Activated naive CD4-positive, alpha-beta T cell treated with anti-CD3 and anti-CD28 coated beads, Interleukin-2, amount 10 ng/mL, durations not matched to agents 7 days and 5 days (primary cell): ENCODE measurements around the gene NLGN4X.

Source experiments
- CTCF ChIA-PET: fragments of 350-600 bp; sonication (Branson Sonifier 250); formaldehyde crosslinking; loops from one replicate; lab custom pipeline; 2021; ENCODE audit warnings: antibody characterized with exemption; lab: Charles Lee
- DNase-seq: peaks from one replicate; pipeline ENCODE4 v3.0.0-alpha.2; 2020
- H3K27ac Mint-ChIP-seq: one replicate; pipeline ENCODE4 v1.8.0; 2021; ENCODE audit warnings: mild to moderate bottlenecking, moderate library complexity, mixed read lengths
- H3K27me3 Mint-ChIP-seq: one replicate; pipeline ENCODE4 v1.8.0; 2021; ENCODE audit warnings: mild to moderate bottlenecking, mixed read lengths
- H3K36me3 Mint-ChIP-seq: one replicate; pipeline ENCODE4 v1.8.0; 2021; ENCODE audit warnings: mixed read lengths
- H3K4me1 Mint-ChIP-seq: one replicate; pipeline ENCODE4 v1.8.0; 2021; ENCODE audit warnings: mixed read lengths
- H3K4me3 Mint-ChIP-seq: one replicate; pipeline ENCODE4 v1.8.0; 2021; ENCODE audit warnings: mild to moderate bottlenecking, moderate library complexity, mixed read lengths
- H3K9me3 Mint-ChIP-seq: one replicate; pipeline ENCODE4 v1.8.0; 2021; ENCODE audit warnings: mixed read lengths

NLGN4X gene

GRCh38 chrX:6228720-6229119, at the start of gene NLGN4X:
TSS of gene NLGN4X (minus strand) at chrX:6228867. CDS start at chrX:6151466, 77,401 bp downstream.
- CTCF ChIA-PET = no interaction called here
- H3K4me3 Mint-ChIP-seq = no peak within 1 kb of the TSS
- H3K27ac Mint-ChIP-seq = no peak within 1 kb of the TSS
- H3K27me3 Mint-ChIP-seq = peaks cover 43% of the 10 kb centered on the region
- no peaks in the 10 kb centered on the region for H3K36me3 Mint-ChIP-seq
- H3K4me1 Mint-ChIP-seq = peaks cover 2% of the 10 kb centered on the region
- no peaks in the 10 kb centered on the region for H3K9me3 Mint-ChIP-seq
- no peak for DNase-seq

DNA sequence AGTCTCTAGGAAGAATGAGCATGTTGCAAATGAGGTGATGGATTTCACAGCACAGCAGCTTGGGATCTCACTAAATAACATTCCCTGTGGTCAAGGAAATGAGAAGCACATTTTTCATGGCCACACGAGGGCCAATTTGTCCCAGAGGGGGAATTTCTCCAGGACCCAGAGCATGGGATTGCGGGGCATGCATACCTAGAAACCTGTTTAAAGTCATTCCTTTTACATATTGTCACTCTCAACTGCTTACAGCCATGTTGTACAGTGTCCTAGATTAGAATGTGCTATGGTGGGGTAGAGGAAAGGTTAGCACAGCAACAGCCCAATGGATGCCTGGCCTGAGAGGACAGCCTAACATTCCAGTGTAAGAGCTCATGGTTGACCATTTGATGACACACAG, 37.4 kb upstream of the NLGN4X start:
- Mint-ChIP-seq H3K36me3 (no peaks in the 10 kb centered on the region), H3K27me3 (no peaks in the 10 kb centered on the region), H3K4me3 (no peak overlapping the region), H3K27ac (no peak overlapping the region), H3K9me3 (no peaks in the 10 kb centered on the region), H3K4me1 (no peaks in the 10 kb centered on the region)
- no peak for DNase-seq
- CTCF ChIA-PET = no interaction called here

- Mint-ChIP-seq H3K4me3 (no peak overlapping the region), H3K27me3 (no peaks in the 10 kb centered on the region), H3K9me3 (no peaks in the 10 kb centered on the region), H3K27ac (no peak overlapping the region), H3K36me3 (no peaks in the 10 kb centered on the region), H3K4me1 (no peaks in the 10 kb centered on the region)
- CTCF ChIA-PET = no interaction called here
- DNase-seq = no peak
These were observed 34.3 kb upstream of the NLGN4X start for GRCh38 chrX:6262959-6263358.

DNA sequence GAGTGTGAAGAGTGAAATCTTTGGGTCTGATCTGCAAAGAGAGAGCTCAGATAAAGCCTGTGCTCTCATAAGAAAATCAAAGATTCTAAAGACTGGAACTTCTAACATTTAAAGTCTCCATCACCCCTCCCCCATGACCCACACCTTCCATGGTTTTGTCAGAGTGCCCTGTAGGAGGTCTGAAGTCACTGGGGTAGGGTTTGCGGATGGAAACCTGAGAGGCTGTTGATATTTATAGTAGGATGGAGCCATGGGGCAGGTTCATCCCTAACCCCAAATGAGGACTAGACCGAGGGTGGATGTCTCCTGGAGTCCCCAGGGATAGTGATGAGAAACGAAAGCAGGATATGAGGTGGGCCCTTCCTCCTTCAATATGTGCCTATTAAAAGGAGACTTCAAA, 28.4 kb upstream of the NLGN4X start:
- Mint-ChIP-seq H3K4me3 (no peak overlapping the region), H3K36me3 (no peaks in the 10 kb centered on the region), H3K4me1 (no peaks in the 10 kb centered on the region), H3K27ac (no peak overlapping the region), H3K9me3 (no peaks in the 10 kb centered on the region), H3K27me3 (no peaks in the 10 kb centered on the region)
- CTCF ChIA-PET = no interaction called here
- DNase-seq = no peak

- H3K36me3 Mint-ChIP-seq = no peaks in the 10 kb centered on the region
- H3K27ac Mint-ChIP-seq = no peak overlapping the region
- no peak overlapping the region for H3K4me3 Mint-ChIP-seq
- H3K27me3 Mint-ChIP-seq = no peaks in the 10 kb centered on the region
- CTCF ChIA-PET = no interaction called here
- H3K9me3 Mint-ChIP-seq = no peaks in the 10 kb centered on the region
- no peaks in the 10 kb centered on the region for H3K4me1 Mint-ChIP-seq
- DNase-seq = no peak
These were observed 16.0 kb upstream of the NLGN4X start for GRCh38 chrX:6244666-6245065.

DNA sequence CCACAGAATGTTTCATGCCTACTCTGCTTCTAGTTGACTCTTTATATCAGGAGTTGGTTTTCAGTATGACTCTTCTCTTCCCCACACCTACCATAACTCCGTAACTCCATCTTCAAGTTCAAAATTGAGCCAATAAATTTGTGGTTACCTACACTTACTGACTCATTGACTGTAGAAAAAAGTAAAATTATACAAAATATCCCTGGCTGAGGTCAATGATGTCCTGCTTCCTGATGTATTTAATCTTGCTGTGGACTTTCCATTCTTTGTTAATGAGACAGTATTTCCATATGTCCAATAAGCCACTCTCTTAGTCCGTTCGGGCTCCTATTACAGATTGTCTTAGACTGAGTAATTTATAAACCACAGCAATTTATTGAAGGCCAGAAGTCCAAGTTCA, 9.9 kb upstream of the NLGN4X start:
- CTCF ChIA-PET = no interaction called here
- Mint-ChIP-seq H3K9me3 (no peaks in the 10 kb centered on the region), H3K27me3 (no peaks in the 10 kb centered on the region), H3K4me3 (no peak overlapping the region), H3K36me3 (no peaks in the 10 kb centered on the region), H3K27ac (no peak overlapping the region), H3K4me1 (no peaks in the 10 kb centered on the region)
- DNase-seq = no peak

GRCh38 chrX:6227935-6228334, 732 bp downstream of the NLGN4X start:
- no peaks in the 10 kb centered on the region for H3K36me3 Mint-ChIP-seq
- no peak overlapping the region for H3K27ac Mint-ChIP-seq
- H3K4me3 Mint-ChIP-seq = no peak overlapping the region
- peaks cover 2% of the 10 kb centered on the region for H3K4me1 Mint-ChIP-seq
- no peaks in the 10 kb centered on the region for H3K9me3 Mint-ChIP-seq
- CTCF ChIA-PET = no interaction called here
- H3K27me3 Mint-ChIP-seq = peaks cover 43% of the 10 kb centered on the region
- DNase-seq = no peak

GRCh38 chrX:6227453-6227835, 1.2 kb downstream of the NLGN4X start:
- Mint-ChIP-seq H3K27ac (no peak overlapping the region), H3K36me3 (no peaks in the 10 kb centered on the region), H3K9me3 (no peaks in the 10 kb centered on the region), H3K4me3 (no peak overlapping the region), H3K27me3 (peaks cover 43% of the 10 kb centered on the region), H3K4me1 (peaks cover 2% of the 10 kb centered on the region)
- CTCF ChIA-PET = no interaction called here
- no peak for DNase-seq

GRCh38 chrX:6226596-6227452, 1.8 kb downstream of the NLGN4X start:
- CTCF ChIA-PET = no interaction called here
- Mint-ChIP-seq H3K4me3 (no peak overlapping the region), H3K27ac (no peak overlapping the region), H3K27me3 (peaks cover 43% of the 10 kb centered on the region), H3K9me3 (no peaks in the 10 kb centered on the region), H3K4me1 (peaks cover 2% of the 10 kb centered on the region), H3K36me3 (no peaks in the 10 kb centered on the region)
- no peak for DNase-seq

- CTCF ChIA-PET = no interaction called here
These were observed 2.6 kb downstream of the NLGN4X start for GRCh38 chrX:6225911-6226595.

GRCh38 chrX:6225288-6225910, 3.3 kb downstream of the NLGN4X start:
- DNase-seq = no peak
- Mint-ChIP-seq H3K4me1 (peaks cover 2% of the 10 kb centered on the region), H3K4me3 (peak overlapping the region; percentile 48), H3K36me3 (no peaks in the 10 kb centered on the region), H3K9me3 (no peaks in the 10 kb centered on the region), H3K27me3 (peaks cover 43% of the 10 kb centered on the region), H3K27ac (no peak overlapping the region)
- CTCF ChIA-PET = no interaction called here

More at GRCh38 chrX:6225911-6226595, 2.6 kb downstream of the NLGN4X start:
- DNase-seq = no peak
- H3K27me3 Mint-ChIP-seq = peaks cover 43% of the 10 kb centered on the region
- no peak overlapping the region for H3K27ac Mint-ChIP-seq
- peaks cover 2% of the 10 kb centered on the region for H3K4me1 Mint-ChIP-seq
- H3K4me3 Mint-ChIP-seq = no peak overlapping the region
- H3K36me3 Mint-ChIP-seq = no peaks in the 10 kb centered on the region
- H3K9me3 Mint-ChIP-seq = no peaks in the 10 kb centered on the region

DNA sequence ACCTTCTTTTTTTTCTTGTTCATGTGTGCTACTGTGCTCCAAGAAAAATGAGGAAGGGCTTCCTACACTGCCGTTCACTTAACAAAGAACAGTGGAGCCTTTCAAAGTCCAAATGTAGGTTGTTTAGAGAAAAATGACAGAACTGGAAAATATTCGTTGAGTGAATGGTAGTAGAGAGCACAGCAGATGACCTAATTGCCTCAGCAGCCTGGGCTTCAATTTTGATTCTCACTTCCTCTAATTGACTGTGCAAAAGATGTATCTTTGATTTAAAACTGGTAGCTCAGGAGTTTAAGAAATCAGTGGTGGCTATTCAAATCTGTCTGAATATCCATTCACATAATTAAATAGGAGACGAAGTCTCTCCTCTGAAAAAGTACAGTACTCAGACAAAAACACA, 5.2 kb downstream of the NLGN4X start:
- H3K27me3 Mint-ChIP-seq = peaks cover 34% of the 10 kb centered on the region
- no peak overlapping the region for H3K27ac Mint-ChIP-seq
- no peak for DNase-seq
- H3K36me3 Mint-ChIP-seq = no peaks in the 10 kb centered on the region
- no peaks in the 10 kb centered on the region for H3K9me3 Mint-ChIP-seq
- H3K4me3 Mint-ChIP-seq = no peak overlapping the region
- CTCF ChIA-PET = no interaction called here
- peaks cover 2% of the 10 kb centered on the region for H3K4me1 Mint-ChIP-seq

DNA sequence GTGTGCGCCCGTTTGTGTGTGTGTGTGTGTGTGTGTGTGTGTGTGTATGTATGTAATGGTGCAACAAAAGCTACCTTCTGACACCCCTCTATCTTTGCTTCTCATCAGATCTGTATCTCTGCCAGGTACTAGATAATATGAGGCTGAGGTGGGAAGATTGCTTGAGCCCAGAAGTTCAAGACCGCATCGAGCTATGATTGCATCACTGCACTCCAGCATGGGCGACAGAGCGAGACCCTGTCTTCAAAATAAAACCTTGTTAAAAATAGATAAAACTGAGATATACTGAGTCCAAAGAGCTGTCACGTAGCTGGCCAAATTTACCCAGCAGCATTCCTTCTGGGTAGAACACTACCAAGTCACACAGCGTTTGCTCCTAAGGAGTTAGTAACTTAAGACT, 18.4 kb downstream of the NLGN4X start:
- H3K36me3 Mint-ChIP-seq = no peaks in the 10 kb centered on the region
- no peaks in the 10 kb centered on the region for H3K4me1 Mint-ChIP-seq

DNA sequence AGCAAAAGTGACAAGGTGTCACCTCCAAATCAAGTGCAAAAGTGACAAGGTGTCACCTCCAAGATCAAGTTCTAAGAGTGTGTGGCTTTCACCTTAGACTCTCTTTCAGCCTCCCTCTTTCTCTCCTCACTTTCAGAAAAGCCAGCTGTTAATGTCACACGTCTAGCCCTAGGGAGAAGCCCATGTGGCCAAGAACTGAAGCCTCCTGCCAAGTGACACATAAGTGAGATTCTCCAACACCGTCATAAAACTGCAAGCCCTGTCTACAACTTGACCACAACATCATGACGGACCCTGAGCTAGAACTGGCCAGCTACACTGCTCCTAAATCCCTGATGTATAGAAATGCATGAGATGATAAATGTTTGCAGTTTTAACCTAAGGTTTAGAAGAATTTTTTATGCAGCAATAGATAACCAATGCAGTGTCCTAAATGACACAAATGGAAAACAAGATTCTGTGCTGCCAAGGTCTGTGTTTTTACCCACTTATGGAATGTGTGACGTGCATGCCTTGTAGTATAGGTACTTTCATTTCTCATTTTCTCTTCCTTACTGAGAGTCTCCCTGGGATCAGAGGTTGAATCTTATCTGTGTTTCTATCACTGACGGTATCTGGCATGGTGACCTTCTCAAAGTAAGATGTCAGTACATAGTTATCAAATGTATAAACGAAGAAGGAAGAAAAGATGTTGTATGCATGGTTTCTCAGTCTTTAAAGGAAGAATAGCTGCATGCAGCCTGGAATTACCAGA, 25.0 kb downstream of the NLGN4X start:
- Mint-ChIP-seq H3K27me3 (no peaks in the 10 kb centered on the region), H3K4me3 (no peak overlapping the region), H3K4me1 (no peaks in the 10 kb centered on the region), H3K27ac (no peak overlapping the region), H3K9me3 (no peaks in the 10 kb centered on the region), H3K36me3 (no peaks in the 10 kb centered on the region)
- DNase-seq = no peak
- CTCF ChIA-PET = no interaction called here

More for the DNA sequence above, 18.4 kb downstream of the NLGN4X start:
- H3K27ac Mint-ChIP-seq = no peak overlapping the region
- no peaks in the 10 kb centered on the region for H3K9me3 Mint-ChIP-seq
- H3K27me3 Mint-ChIP-seq = no peaks in the 10 kb centered on the region
- DNase-seq = no peak
- CTCF ChIA-PET = no interaction called here
- no peak overlapping the region for H3K4me3 Mint-ChIP-seq
